K562 (cell line): ENCODE measurements around the gene PRKAR1B. TPM values are rescaled to one million over a fixed set of nuclear protein-coding genes. Genes with fewer than 3 reads are reported as not detected.
"Not testable (repeated sequence)": the region's sequence is repeated elsewhere in the genome, so short reads cannot be mapped to it uniquely, and the experiment has no call there.

Experiments used
- ATAC-seq: fragments of 200-7000 bp; cut with Tn5 transposase; 3 replicates; pipeline ENCODE4 v1.9.1; 2020; ENCODE audit warnings: moderate library complexity
- BruUV-seq: library from RNA; stranded (reverse); fragments of 400-500 nt; replicated peaks from 2 replicates; lab custom pipeline; 2021; lab: Mats Ljungman, UMichigan
- CTCF ChIA-PET: fragments of 300-600 bp; formaldehyde crosslinking; extraction: SDS; loops from one replicate; lab custom pipeline; 2021; ENCODE audit warnings: low intra/inter-chr PET ratio; lab: Yijun Ruan, JAX
- POLR2A ChIA-PET: fragments of 300-600, 350-650 bp; sonication (Branson Sonifier 250); formaldehyde crosslinking; extraction: SDS; loops from one replicate; lab custom pipeline; 2021; ENCODE audit warnings: antibody characterized with exemption, inconsistent platforms; lab: Yijun Ruan, JAX
- DNase-seq, 4 experiments: peaks; one replicate each; pipeline versions ENCODE4 v3.0.0 to v3.0.0-alpha.2; 2011 to 2018; ENCODE audit warnings: low spot score in 3 of 4, mixed read lengths in 3 of 4; ENCODE audit errors: extremely low read depth in 1 of 4
- FAIRE-seq: peaks from 2 replicates; lab custom pipeline; 2011; peaks lifted over from hg19 to GRCh38; lab: Jason Lieb, UNC
- H2AFZ ChIP-seq: 2 replicates; pipeline ENCODE4 v1.6.0; 2011; ENCODE audit warnings: low read depth, low read length, control low read depth, inconsistent platforms
- H3K27ac ChIP-seq: fragments of 200-600 bp; 3 replicates; pipeline ENCODE4 v1.8.0; 2011; ENCODE audit warnings: low read depth, mild to moderate bottlenecking, control low read depth, inconsistent platforms, low read length, moderate library complexity, mixed read lengths; ENCODE audit errors: extremely low read depth
- H3K27me3 ChIP-seq, 2 experiments: fragments of 300-600 bp in 1 of 2; 2 replicates in 1 of 2; 3 replicates in 1 of 2; pipeline versions ENCODE4 v1.6.0 to v1.8.0; 2011; ENCODE audit warnings: inconsistent platforms in 2 of 2, low read length in 2 of 2, mild to moderate bottlenecking in 1 of 2, mixed read lengths in 1 of 2, moderate library complexity in 1 of 2; ENCODE audit not compliant: control insufficient read depth in 2 of 2, insufficient read depth in 2 of 2
- H3K36me3 ChIP-seq: fragments of 300-600 bp; 3 replicates; pipeline ENCODE4 v1.8.0; 2011; ENCODE audit warnings: mild to moderate bottlenecking, low read length, inconsistent platforms; ENCODE audit not compliant: control insufficient read depth, insufficient read depth
- H3K4me1 ChIP-seq, 2 experiments: fragments of 200-600 bp in 1 of 2; replicated peaks in 1 of 2; 2 replicates in 1 of 2; 3 replicates in 1 of 2; pipeline versions ENCODE4 v1.5.1 to v1.8.0; 2011; ENCODE audit warnings: inconsistent platforms in 2 of 2, low read length in 2 of 2, mild to moderate bottlenecking in 1 of 2, mixed read lengths in 1 of 2, moderate library complexity in 1 of 2; ENCODE audit not compliant: control insufficient read depth in 2 of 2, insufficient read depth in 2 of 2
- H3K4me2 ChIP-seq: 2 replicates; pipeline ENCODE4 v1.6.1; 2011; ENCODE audit warnings: low read length, control low read depth, inconsistent platforms, mixed read lengths; ENCODE audit not compliant: insufficient read depth
- H3K4me3 ChIP-seq: fragments of 200-600 bp; sonication (generic), shearing (Covaris generic); 2 replicates; pipeline ENCODE4 v1.5.1; 2016; ENCODE audit warnings: control low read depth, inconsistent platforms
- H3K79me2 ChIP-seq: fragments of 200-600 bp; 3 replicates; pipeline ENCODE4 v1.8.0; 2011; ENCODE audit warnings: low read length, inconsistent platforms; ENCODE audit not compliant: control insufficient read depth, insufficient read depth
- H3K9ac ChIP-seq, 2 experiments: 2 replicates each; pipeline versions ENCODE4 v1.6.0 to v1.6.1; 2011; ENCODE audit warnings: low read depth in 2 of 2, low read length in 2 of 2, control low read depth in 1 of 2, inconsistent platforms in 1 of 2, mild to moderate bottlenecking in 1 of 2, mixed read lengths in 1 of 2; ENCODE audit not compliant: insufficient read depth in 1 of 2
- H3K9me1 ChIP-seq: one replicate; pipeline ENCODE4 v1.6.0; 2011; ENCODE audit warnings: inconsistent platforms, mild to moderate bottlenecking, low read length, moderate library complexity; ENCODE audit not compliant: control insufficient read depth, insufficient read depth
- H3K9me3 ChIP-seq: replicated peaks from 2 replicates; pipeline ENCODE4 v1.5.1; 2011; ENCODE audit warnings: low read depth, low read length, inconsistent platforms; ENCODE audit not compliant: control insufficient read depth, insufficient read depth
- H4K20me1 ChIP-seq: replicated peaks from 2 replicates; pipeline ENCODE4 v1.6.1; 2011; ENCODE audit warnings: low read length, inconsistent platforms, mixed read lengths; ENCODE audit not compliant: control insufficient read depth, insufficient read depth
- BCLAF1 ChIP-seq, 2 experiments: fragments of 450-650 bp in 1 of 2; IDR thresholded peaks; 2 replicates each; pipeline ENCODE4 v1.6.1; 2011 to 2017; ENCODE audit warnings: low read depth in 2 of 2, antibody characterized with exemption in 1 of 2, borderline replicate concordance in 1 of 2, low read length in 1 of 2, mild to moderate bottlenecking in 1 of 2, mixed read lengths in 1 of 2; ENCODE audit not compliant: control insufficient read depth in 1 of 2
- EHMT2 ChIP-seq: fragments of 450-650 bp; IDR thresholded peaks from 2 replicates; pipeline ENCODE4 v1.6.1; 2018; ENCODE audit warnings: antibody characterized with exemption
- HDAC2 ChIP-seq: fragments of 450-650 bp; IDR thresholded peaks from 2 replicates; pipeline ENCODE4 v1.6.1; 2016; ENCODE audit warnings: mild to moderate bottlenecking
- MAFF ChIP-seq: IDR thresholded peaks from 2 replicates; pipeline ENCODE4 v1.6.1; 2012; ENCODE audit warnings: low read length, improper control_type of control experiment
- MYNN ChIP-seq, 2 experiments: sonication (generic); formaldehyde crosslinking in 1 of 2; IDR thresholded peaks; 2 replicates each; pipeline versions ENCODE4 v1.5.0 to v1.6.1; 2016 to 2020; ENCODE audit warnings: antibody characterized with exemption in 1 of 2, missing genetic modification reagents in 1 of 2
- NCOA6 ChIP-seq: fragments of 450-650 bp; IDR thresholded peaks from 2 replicates; pipeline ENCODE4 v1.6.1; 2017; ENCODE audit warnings: mild to moderate bottlenecking
- NKRF ChIP-seq: fragments of 450-650 bp; IDR thresholded peaks from 2 replicates; pipeline ENCODE4 v1.6.1; 2016; ENCODE audit warnings: borderline replicate concordance
- NR2C2 ChIP-seq, 2 experiments: fragments of 200-800 bp in 1 of 2; sonication (Bioruptor generic) in 1 of 2; sonication (generic) in 1 of 2; formaldehyde crosslinking in 1 of 2; IDR thresholded peaks; 2 replicates each; pipeline versions ENCODE4 v1.6.1 to v1.8.0; 2016 to 2022; ENCODE audit warnings: mild to moderate bottlenecking in 1 of 2, missing compliant biosample characterization in 1 of 2, missing genetic modification characterization in 1 of 2, missing genetic modification reagents in 1 of 2
- WGBS: fragments of 100-300 bp; shearing (Covaris generic); methylation state at CpG from one replicate; pipeline ENCODE4 v1.1.6; 2016; ENCODE audit warnings: low coverage, mixed read lengths; ENCODE audit not compliant: insufficient coverage; ENCODE audit errors: missing lambda C conversion rate; 5-methylcytosine and 5-hydroxymethylcytosine counted together
- in situ Hi-C: fragments of 300-500 bp; cut with MboI; formaldehyde crosslinking; loops from 4 replicates; pipeline ENCODE4 v1.15.0; 2018; ENCODE audit warnings: inconsistent platforms, mixed read lengths
- intact Hi-C: fragments of 100-400 bp; cut with micrococcal nuclease; formaldehyde crosslinking; loops from 2 replicates; pipeline ENCODE4 v1.14.2; 2022
- polyA plus RNA-seq, 8 experiments: library from polyadenylated mRNA; depleted of rRNA in 4 of 8; stranded (reverse) in 5 of 8; unstranded in 3 of 8; fragments of >200 nt; fragmentation: Nextera tagmentation in 2 of 8; fragmentation: Illumina TruSeq in 1 of 8; extraction: Ambion mirVana in 2 of 8; extraction: Trizol in 1 of 8; gene quantifications; 2 replicates each; pipeline versions ENCODE4 v1.2.1 to v1.2.3, GENCODE V29; 2011 to 2014; ENCODE audit warnings: inconsistent platforms in 1 of 8, missing spikeins in 1 of 8
- total RNA-seq, 7 experiments: library from RNA; depleted of rRNA in 6 of 7; stranded (reverse); fragments of >200 nt in 6 of 7; fragmentation: Illumina TruSeq in 2 of 7; extraction: Trizol in 2 of 7; gene quantifications; 2 replicates each; pipeline versions ENCODE4 v1.2.1 to v1.2.3, GENCODE V29; 2011 to 2021; ENCODE audit warnings: low replicate concordance in 1 of 7

The PRKAR1B gene
- total and polyA plus RNA-seq, 9 of the 15 experiments (the other 6 are each of a cell fraction or from before 2014, with no cell fraction given), result 0.99 to 30.5 (median 12.7) TPM

- FAIRE-seq, POLR2A ChIA-PET, in situ Hi-C loops, DNase-seq, H3K9me3 ChIP-seq, H3K4me3 ChIP-seq, H3K9me1 ChIP-seq, H2AFZ ChIP-seq, intact Hi-C loops: not testable (repeated sequence)
- Histone ChIP-seq H3K27ac (peak overlapping the region; percentile 89; the same call in 1 of the 3 replicates), H3K4me1 (peaks cover 20 to 55% of the 10 kb centered on the region in 2 experiments; a peak in 4 of 5 replicates)
- 0 out of 2 replicates have a peak, but pooled peaks have one; percentile 6 for TF ChIP-seq EHMT2
- TF ChIP-seq, all 486 proteins: peak for 1; not testable (repeated sequence) for 485
- H3K27me3 ChIP-seq, H3K79me2 ChIP-seq, CTCF ChIA-PET, H4K20me1 ChIP-seq, H3K36me3 ChIP-seq, BruUV-seq, ATAC-seq: not testable (repeated sequence)
- 96% methylated on average over 7 of the region's 7 CpGs for WGBS
- Histone ChIP-seq H3K4me2 (peak overlapping the region; percentile 68), H3K9ac (peak overlapping the region in 1 of 2 experiments; percentile 73; a peak in 1 of 4 replicates)
Observed at GRCh38 chr7:611837-612236, 115.2 kb downstream of the PRKAR1B start.

GRCh38 chr7:611281-611810 is 115.7 kb downstream of the PRKAR1B start:
- Histone ChIP-seq H3K4me1 (peaks cover 20 to 53% of the 10 kb centered on the region in 2 experiments; a peak in 4 of 5 replicates), H2AFZ (peak overlapping the region; percentile 80), H3K27ac (peak overlapping the region; percentile 89), H3K79me2 (peaks cover 5% of the 10 kb centered on the region; the same call in 1 of the 3 replicates), H4K20me1 (no peaks in the 10 kb centered on the region), H3K9me1 (peaks cover 6% of the 10 kb centered on the region), H3K4me2 (peak overlapping the region; percentile 68), H3K4me3 (no peak overlapping the region), H3K9ac (peak overlapping the region; percentile 73 to 87), H3K9me3 (no peaks in the 10 kb centered on the region), H3K36me3 (no peaks in the 10 kb centered on the region; the same call in 2 of the 3 replicates), H3K27me3 (no peaks in the 10 kb centered on the region)
- ATAC-seq (no peak), FAIRE-seq (peak; percentile 19), DNase-seq (no peak)
- no TSS peak for BruUV-seq
- 44% methylated on average over 12 of the region's 14 CpGs for WGBS
- ChIA-PET POLR2A (interaction anchor here (0.6 to 1.2 kb wide), 4 partner anchors 12 to 185 kb away, joined by 3 to 4 read pairs (median 3); no protein-coding TSS in a partner anchor), CTCF (no interaction called here)
- in situ Hi-C loops (no loop called here), intact Hi-C loops (no loop called here)
- no peak for TF ChIP-seq HDAC2
- TF ChIP-seq BCLAF1 (IDR thresholded peaks at IDR 0.05; ENCODE audit: borderline replicate concordance in 1 of 2, control insufficient read depth in 1 of 2, low read depth in 2 of 2, low read length in 1 of 2), result no peak
- no peak for TF ChIP-seq NR2C2 (CRISPR knock-in tag; IDR thresholded peaks at IDR 0.05)
- peak; percentile 49; the same call in 1 of the 2 replicates for TF ChIP-seq NR2C2 (tag; IDR thresholded peaks at IDR 0.05)
- no peak for TF ChIP-seq MYNN (IDR thresholded peaks at IDR 0.05)
- no peak for TF ChIP-seq MYNN (CRISPR knock-in tag; IDR thresholded peaks at IDR 0.05)
- no peak for TF ChIP-seq NCOA6
- no peak for TF ChIP-seq NKRF
- no peak for TF ChIP-seq MAFF
